GM12873 (cell line): ENCODE measurements around the gene CXCL9.

Source experiments
- CTCF ChIP-seq: IDR thresholded peaks from 2 replicates; pipeline ENCODE4 v1.5.1; 2012; ENCODE audit warnings: low read depth, mild to moderate bottlenecking, moderate library complexity, low read length, control low read depth; ENCODE audit not compliant: insufficient read depth; ENCODE audit errors: missing control alignments

The CXCL9 gene

GRCh38 chr4:76013540-76013939 lies 6.2 kb upstream of the CXCL9 start:
- no peak for TF ChIP-seq CTCF

- TF ChIP-seq CTCF: no peak
Observed at GRCh38 chr4:76012388-76012801, 5.1 kb upstream of the CXCL9 start.

- TF ChIP-seq CTCF: no peak
Observed at GRCh38 chr4:76011700-76012387, 4.5 kb upstream of the CXCL9 start.

- TF ChIP-seq CTCF: no peak
Observed at GRCh38 chr4:76011018-76011670, 3.8 kb upstream of the CXCL9 start.

- TF ChIP-seq CTCF: no peak
Observed at GRCh38 chr4:76010576-76010975, 3.3 kb upstream of the CXCL9 start.

GRCh38 chr4:76009311-76009710 lies 2.0 kb upstream of the CXCL9 start:
- no peak for TF ChIP-seq CTCF

GRCh38 chr4:76003620-76004019 lies 3.7 kb downstream of the CXCL9 start:
- TF ChIP-seq CTCF: no peak
